CD4-positive, alpha-beta T cell treated with Interleukin-15 for 4 hours (primary cell): Measurements from ENCODE around the gene RPTOR.

ENCODE experiments used
- DNase-seq: peaks from one replicate; pipeline ENCODE4 v3.0.0-alpha.2; 2020; ENCODE audit warnings: low spot score

Gene RPTOR

GRCh38 chr17:80947200-80947940 lies 402.7 kb downstream of the RPTOR start:
- DNase-seq, result no peak

- DNase-seq, result no peak
Observed at GRCh38 chr17:80948019-80948975, 403.7 kb downstream of the RPTOR start.

- no peak for DNase-seq
Observed at GRCh38 chr17:80948976-80949450, 404.4 kb downstream of the RPTOR start.

- no peak for DNase-seq
Observed at GRCh38 chr17:80949451-80950421, 405.1 kb downstream of the RPTOR start.

GRCh38 chr17:80950466-80951120 lies 406.0 kb downstream of the RPTOR start:
- DNase-seq, result no peak

GRCh38 chr17:80951121-80952090 lies 406.8 kb downstream of the RPTOR start:
- DNase-seq, result no peak

- DNase-seq, result no peak
Observed at GRCh38 chr17:80952291-80952690, 407.7 kb downstream of the RPTOR start.

- no peak for DNase-seq
Observed at GRCh38 chr17:80953471-80954315, 409.1 kb downstream of the RPTOR start.

GRCh38 chr17:80955078-80955477 lies 410.4 kb downstream of the RPTOR start:
- no peak for DNase-seq

GRCh38 chr17:80955671-80956280 lies 411.1 kb downstream of the RPTOR start:
- no peak for DNase-seq

- DNase-seq, result no peak
Observed at GRCh38 chr17:80956321-80957190, 411.9 kb downstream of the RPTOR start.

GRCh38 chr17:80957461-80957941 lies 412.9 kb downstream of the RPTOR start:
- DNase-seq, result no peak

GRCh38 chr17:80959330-80960036 lies 414.8 kb downstream of the RPTOR start:
- DNase-seq, result no peak

GRCh38 chr17:80960037-80960796 lies 415.6 kb downstream of the RPTOR start:
- no peak for DNase-seq

- DNase-seq, result no peak
Observed at GRCh38 chr17:80960797-80961452, 416.3 kb downstream of the RPTOR start.
